ENCODE results near the gene TRMO. TPM values are rescaled to one million over a fixed set of nuclear protein-coding genes. Genes with fewer than 3 reads are reported as not detected.

TRMO gene
- total RNA-seq, 1 donor from 2014 or later: 9.5 TPM

DNA sequence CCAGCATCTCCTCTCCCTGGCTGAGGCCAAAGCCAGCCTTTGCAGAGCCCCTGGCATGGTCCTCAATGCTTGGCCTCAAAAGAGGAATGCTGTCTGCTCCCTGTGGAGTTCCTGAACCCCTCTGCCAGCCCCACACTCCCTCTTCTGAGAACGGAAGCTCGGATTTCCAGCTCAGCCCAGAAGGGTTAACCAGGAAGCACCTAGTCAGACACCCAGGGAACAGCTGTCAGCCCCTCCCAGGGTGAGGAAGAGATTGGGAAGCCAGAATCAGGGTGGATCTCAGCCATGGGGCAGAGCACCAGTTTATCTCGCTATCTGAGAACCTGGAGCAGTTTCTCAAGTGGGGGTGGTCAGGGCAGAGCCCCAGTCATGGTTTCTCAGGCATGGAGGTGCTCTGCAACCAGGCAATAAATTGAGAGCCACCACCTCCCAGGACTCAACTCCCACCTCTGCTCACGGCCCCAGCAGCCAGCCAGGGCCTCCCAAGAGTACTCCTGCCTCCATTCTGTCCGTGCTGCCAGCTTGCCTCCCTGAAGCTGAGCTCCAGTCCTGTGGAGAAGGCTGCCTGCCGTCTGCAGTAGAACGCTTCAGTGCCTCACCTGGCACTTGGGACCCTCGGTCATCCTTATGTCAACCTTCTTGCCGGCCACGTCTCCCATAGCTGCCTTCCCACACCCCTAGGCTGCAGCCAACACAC, 61.7 kb downstream of the TRMO start:
- H3K27ac Mint-ChIP-seq (ENCODE audit: unreplicated experiment): no peak overlapping the region
- H3K27me3 Mint-ChIP-seq (ENCODE audit: low read depth): peaks cover 89% of the 10 kb centered on the region
- peaks cover 8% of the 10 kb centered on the region for H3K4me1 Mint-ChIP-seq (ENCODE audit: low read depth)
- H3K36me3 Mint-ChIP-seq (ENCODE audit: low read depth): no peaks in the 10 kb centered on the region
- TF ChIP-seq, protein P1, sequence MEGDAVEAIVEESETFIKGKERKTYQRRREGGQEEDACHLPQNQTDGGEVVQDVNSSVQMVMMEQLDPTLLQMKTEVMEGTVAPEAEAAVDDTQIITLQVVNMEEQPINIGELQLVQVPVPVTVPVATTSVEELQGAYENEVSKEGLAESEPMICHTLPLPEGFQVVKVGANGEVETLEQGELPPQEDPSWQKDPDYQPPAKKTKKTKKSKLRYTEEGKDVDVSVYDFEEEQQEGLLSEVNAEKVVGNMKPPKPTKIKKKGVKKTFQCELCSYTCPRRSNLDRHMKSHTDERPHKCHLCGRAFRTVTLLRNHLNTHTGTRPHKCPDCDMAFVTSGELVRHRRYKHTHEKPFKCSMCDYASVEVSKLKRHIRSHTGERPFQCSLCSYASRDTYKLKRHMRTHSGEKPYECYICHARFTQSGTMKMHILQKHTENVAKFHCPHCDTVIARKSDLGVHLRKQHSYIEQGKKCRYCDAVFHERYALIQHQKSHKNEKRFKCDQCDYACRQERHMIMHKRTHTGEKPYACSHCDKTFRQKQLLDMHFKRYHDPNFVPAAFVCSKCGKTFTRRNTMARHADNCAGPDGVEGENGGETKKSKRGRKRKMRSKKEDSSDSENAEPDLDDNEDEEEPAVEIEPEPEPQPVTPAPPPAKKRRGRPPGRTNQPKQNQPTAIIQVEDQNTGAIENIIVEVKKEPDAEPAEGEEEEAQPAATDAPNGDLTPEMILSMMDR (IDR thresholded peaks at IDR 0.05): no peak
- DNase-seq (ENCODE audit: low spot score): no peak
- peaks cover 13% of the 10 kb centered on the region for H3K9me3 Mint-ChIP-seq (ENCODE audit: low read depth)
- H3K4me3 Mint-ChIP-seq (ENCODE audit: unreplicated experiment): no peak overlapping the region

DNA sequence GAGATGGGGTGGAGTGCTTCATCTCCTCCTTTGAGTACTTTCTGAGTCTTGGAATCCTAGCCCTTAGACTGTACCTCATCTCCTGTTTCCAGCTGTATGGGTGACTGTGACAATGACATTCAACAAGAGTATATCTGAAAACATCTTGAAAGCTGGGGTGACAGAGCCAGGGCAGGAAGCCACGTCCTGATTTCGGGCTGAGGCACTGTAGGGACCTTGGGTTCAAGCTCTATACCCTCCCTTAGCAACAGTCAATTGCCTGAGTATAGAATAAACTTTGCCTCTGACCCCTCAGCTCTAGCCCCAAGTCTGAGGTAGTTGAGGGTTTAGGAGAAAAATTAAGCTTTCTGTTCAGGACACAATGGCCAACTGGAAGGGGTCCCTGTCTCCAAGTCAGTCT, 63.0 kb downstream of the TRMO start:
- Mint-ChIP-seq H3K36me3 (ENCODE audit: low read depth) (no peaks in the 10 kb centered on the region), H3K4me1 (ENCODE audit: low read depth) (peaks cover 8% of the 10 kb centered on the region), H3K9me3 (ENCODE audit: low read depth) (peaks cover under 1% of the 10 kb centered on the region), H3K4me3 (ENCODE audit: unreplicated experiment) (no peak overlapping the region), H3K27ac (ENCODE audit: unreplicated experiment) (no peak overlapping the region), H3K27me3 (ENCODE audit: low read depth) (peaks cover 85% of the 10 kb centered on the region)
- TF ChIP-seq, protein P1 (IDR thresholded peaks at IDR 0.05): no peak
- DNase-seq (ENCODE audit: low spot score): no peak

DNA sequence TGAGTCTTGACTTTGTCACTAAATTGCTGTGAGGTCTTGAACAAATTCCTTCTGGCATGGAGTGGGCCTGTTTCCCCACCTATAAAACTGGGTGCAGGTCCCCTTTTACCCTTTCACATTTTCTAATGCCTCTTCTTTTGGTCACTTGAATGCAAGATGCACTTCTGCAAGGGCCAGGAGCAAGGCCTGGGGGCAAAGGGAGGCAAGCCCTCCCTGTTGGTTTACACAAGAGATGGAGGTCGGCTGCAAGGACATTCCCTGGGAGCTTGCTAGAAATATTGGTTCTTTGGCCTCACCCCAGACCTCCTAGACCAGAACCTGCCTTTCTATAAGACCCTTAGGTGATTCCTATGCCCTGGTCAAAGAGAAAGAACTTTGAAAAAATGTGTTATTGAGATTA, 63.5 kb downstream of the TRMO start:
- Mint-ChIP-seq H3K27me3 (ENCODE audit: low read depth) (peaks cover 84% of the 10 kb centered on the region), H3K4me3 (ENCODE audit: unreplicated experiment) (no peak overlapping the region), H3K9me3 (ENCODE audit: low read depth) (no peaks in the 10 kb centered on the region), H3K27ac (ENCODE audit: unreplicated experiment) (no peak overlapping the region), H3K36me3 (ENCODE audit: low read depth) (peaks cover 2% of the 10 kb centered on the region), H3K4me1 (ENCODE audit: low read depth) (peaks cover 11% of the 10 kb centered on the region)
- TF ChIP-seq, protein P1 (IDR thresholded peaks at IDR 0.05): no peak
- DNase-seq (ENCODE audit: low spot score): no peak

DNA sequence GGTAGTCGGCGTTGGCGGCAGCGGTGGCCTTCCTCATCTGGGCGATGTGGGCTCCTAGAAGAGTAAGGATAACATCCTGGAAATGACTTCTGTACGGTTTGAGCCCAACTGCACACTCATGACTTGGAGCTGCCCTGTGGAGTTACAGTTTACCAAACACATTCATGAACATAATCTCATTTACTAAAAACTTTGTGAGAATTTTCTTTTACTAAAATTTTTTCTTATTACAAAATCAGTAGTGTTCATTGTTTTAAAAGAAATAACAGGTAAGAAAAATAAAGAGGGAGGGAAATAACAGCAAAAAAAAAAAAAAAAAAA, 63.9 kb downstream of the TRMO start:
- no peak for DNase-seq (ENCODE audit: low spot score)
- Mint-ChIP-seq H3K4me1 (ENCODE audit: low read depth) (peaks cover 11% of the 10 kb centered on the region), H3K27ac (ENCODE audit: unreplicated experiment) (no peak overlapping the region), H3K27me3 (ENCODE audit: low read depth) (peaks cover 80% of the 10 kb centered on the region), H3K4me3 (ENCODE audit: unreplicated experiment) (no peak overlapping the region), H3K36me3 (ENCODE audit: low read depth) (peaks cover 2% of the 10 kb centered on the region), H3K9me3 (ENCODE audit: low read depth) (no peaks in the 10 kb centered on the region)
- TF ChIP-seq, protein P1 (IDR thresholded peaks at IDR 0.05): no peak

DNA sequence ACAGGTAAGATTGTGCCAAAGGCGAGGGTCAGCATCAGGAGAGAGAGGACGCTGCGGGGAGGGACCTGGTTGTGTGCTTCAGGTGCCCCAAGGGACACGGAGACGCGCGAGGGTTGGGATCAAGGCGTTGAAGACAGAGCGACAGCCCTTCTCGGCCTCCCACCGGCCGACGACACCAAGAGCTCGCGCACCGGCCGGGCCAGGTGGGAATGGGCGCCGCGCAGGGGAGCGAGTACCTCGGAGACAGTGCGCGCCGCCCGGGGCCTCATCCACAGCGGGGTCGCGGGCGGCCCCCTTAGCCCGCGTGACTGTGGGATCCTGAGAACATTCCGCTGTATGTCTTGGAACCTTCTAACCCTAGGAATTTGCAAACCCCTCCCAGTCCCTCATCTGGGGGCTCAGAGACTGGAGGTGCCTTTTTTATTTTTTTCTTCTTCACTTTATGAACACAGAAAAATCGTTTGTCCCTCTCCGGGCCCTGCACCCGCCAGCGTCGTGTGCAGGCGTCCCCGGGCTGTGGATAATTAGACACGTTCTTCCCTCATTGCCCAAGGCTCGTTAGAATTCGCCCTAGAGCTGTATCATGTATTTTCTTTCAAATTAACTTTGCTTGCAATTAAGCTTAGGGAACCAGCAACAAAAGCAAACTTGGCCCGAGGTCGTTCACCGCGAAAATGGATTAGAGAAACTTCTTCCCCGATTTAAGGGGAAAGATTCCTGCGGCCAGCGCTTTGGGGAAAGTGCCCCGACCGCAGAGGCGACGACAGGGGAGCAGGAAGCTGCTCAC, 64.5 kb downstream of the TRMO start:
- DNase-seq (ENCODE audit: low spot score): no peak
- Mint-ChIP-seq H3K27me3 (ENCODE audit: low read depth) (peaks cover 81% of the 10 kb centered on the region), H3K4me3 (ENCODE audit: unreplicated experiment) (no peak overlapping the region), H3K36me3 (ENCODE audit: low read depth) (peaks cover 2% of the 10 kb centered on the region), H3K9me3 (ENCODE audit: low read depth) (no peaks in the 10 kb centered on the region), H3K27ac (ENCODE audit: unreplicated experiment) (no peak overlapping the region), H3K4me1 (ENCODE audit: low read depth) (peaks cover 11% of the 10 kb centered on the region)
- TF ChIP-seq, protein P1 (IDR thresholded peaks at IDR 0.05): no peak
